ENCODE results near the gene MRM2.

- TF ChIP-seq CTCF (conservative IDR thresholded peaks at IDR 0.05; ENCODE audit: low read length) (no peak), EZH2phosphoT487 (IDR thresholded peaks at IDR 0.05; ENCODE audit: borderline replicate concordance, low read depth, low read length) (no peak)
These were observed 56.3 kb downstream of the MRM2 start for GRCh38 chr7:2185715-2186114.

Data from OCI-LY7 (cell line).